IMR-90 (cell line): Measurements from ENCODE around the gene ACOX2. TPM values are rescaled to one million over a fixed set of nuclear protein-coding genes. Genes with fewer than 3 reads are reported as not detected.

Experiments used
- ATAC-seq: fragments of 200-7000 bp; cut with Tn5 transposase; 2 replicates; pipeline ENCODE4 v1.9.1; 2020; ENCODE audit warnings: low read depth, mild to moderate bottlenecking, moderate library complexity
- BruUV-seq: library from RNA; stranded (reverse); fragments of 400-500 nt; replicated peaks from 2 replicates; lab custom pipeline; 2021; lab: Mats Ljungman, UMichigan
- CTCF ChIA-PET: fragments of 300-600 bp; formaldehyde crosslinking; extraction: SDS; loops from one replicate; lab custom pipeline; 2021; ENCODE audit warnings: antibody characterized with exemption; lab: Yijun Ruan, JAX
- POLR2A ChIA-PET: fragments of 300-600 bp; sonication (Branson Sonifier 250); formaldehyde crosslinking; loops from one replicate; lab custom pipeline; 2022; ENCODE audit warnings: antibody characterized with exemption; ENCODE audit not compliant: unreplicated experiment; lab: Charles Lee
- DNase-seq: peaks from one replicate; pipeline ENCODE4 v3.0.0; 2013
- H2AFZ ChIP-seq: replicated peaks from 2 replicates; pipeline ENCODE3; 2013; ENCODE audit warnings: low read length, mild to moderate bottlenecking; ENCODE audit not compliant: poor library complexity
- H2AK5ac ChIP-seq: 2 replicates; pipeline ENCODE4 v1.6.1; 2013; ENCODE audit warnings: low read depth, low read length, inconsistent platforms
- H2AK9ac ChIP-seq: replicated peaks from 2 replicates; pipeline ENCODE3; 2013; ENCODE audit warnings: mild to moderate bottlenecking, low read depth, low read length, moderate library complexity; ENCODE audit not compliant: poor library complexity
- H2BK120ac ChIP-seq: 2 replicates; pipeline ENCODE4 v1.6.1; 2013; ENCODE audit warnings: low read depth, low read length, inconsistent platforms
- H2BK15ac ChIP-seq: 3 replicates; pipeline ENCODE4 v1.6.1; 2013; ENCODE audit warnings: low read depth, low read length, inconsistent platforms
- H2BK20ac ChIP-seq: 2 replicates; pipeline ENCODE4 v1.6.1; 2013; ENCODE audit warnings: low read depth, mild to moderate bottlenecking, inconsistent platforms, low read length, moderate library complexity
- H2BK5ac ChIP-seq: 2 replicates; pipeline ENCODE4 v1.6.1; 2013; ENCODE audit warnings: mild to moderate bottlenecking, low read depth, low read length, inconsistent platforms; ENCODE audit not compliant: poor library complexity, severe bottlenecking
- H3K14ac ChIP-seq: replicated peaks from 2 replicates; pipeline ENCODE4 v1.6.1; 2013; ENCODE audit warnings: low read depth, low read length, inconsistent platforms
- H3K18ac ChIP-seq: 2 replicates; pipeline ENCODE4 v1.6.1; 2013; ENCODE audit warnings: low read depth, low read length, control low read depth
- H3K23ac ChIP-seq: 2 replicates; pipeline ENCODE4 v1.6.1; 2013; ENCODE audit warnings: low read depth, low read length, inconsistent platforms
- H3K27ac ChIP-seq: 2 replicates; pipeline ENCODE4 v1.5.1; 2013; ENCODE audit warnings: mild to moderate bottlenecking, control low read depth, low read length; ENCODE audit not compliant: insufficient read depth
- H3K27me3 ChIP-seq: 2 replicates; pipeline ENCODE4 v1.6.1; 2013; ENCODE audit warnings: low read length; ENCODE audit not compliant: control insufficient read depth, insufficient read depth
- H3K36me3 ChIP-seq: 2 replicates; pipeline ENCODE4 v1.6.1; 2013; ENCODE audit warnings: low read length, mixed read lengths; ENCODE audit not compliant: control insufficient read depth, insufficient read depth
- H3K4ac ChIP-seq: 2 replicates; pipeline ENCODE4 v1.6.1; 2013; ENCODE audit warnings: low read depth, low read length, inconsistent platforms
- H3K4me1 ChIP-seq: 2 replicates; pipeline ENCODE4 v1.6.1; 2013; ENCODE audit warnings: low read length, mixed read lengths; ENCODE audit not compliant: control insufficient read depth, insufficient read depth
- H3K4me2 ChIP-seq: 2 replicates; pipeline ENCODE4 v1.6.1; 2013; ENCODE audit warnings: low read depth, mild to moderate bottlenecking, control low read depth, low read length, moderate library complexity
- H3K4me3 ChIP-seq: 2 replicates; pipeline ENCODE4 v1.5.1; 2013; ENCODE audit warnings: low read depth, mild to moderate bottlenecking, control low read depth, low read length, moderate library complexity; ENCODE audit not compliant: insufficient read depth
- H3K56ac ChIP-seq: 2 replicates; pipeline ENCODE4 v1.6.1; 2013; ENCODE audit warnings: low read length, inconsistent platforms; ENCODE audit not compliant: insufficient read depth; ENCODE audit errors: extremely low read depth
- H3K79me1 ChIP-seq, 2 experiments: 2 replicates each; pipeline ENCODE4 v1.6.1; 2013; ENCODE audit warnings: low read length in 2 of 2, inconsistent platforms in 1 of 2, low read depth in 1 of 2
- H3K9ac ChIP-seq: 2 replicates; pipeline ENCODE4 v1.6.1; 2013; ENCODE audit warnings: low read depth, low read length, control low read depth
- H3K9me1 ChIP-seq: 2 replicates; pipeline ENCODE4 v1.6.1; 2013; ENCODE audit warnings: low read length, inconsistent platforms; ENCODE audit not compliant: insufficient read depth
- H3K9me3 ChIP-seq: 2 replicates; pipeline ENCODE4 v1.6.1; 2013; ENCODE audit warnings: low read length; ENCODE audit not compliant: control insufficient read depth, insufficient read depth
- H4K20me1 ChIP-seq: 2 replicates; pipeline ENCODE4 v1.6.1; 2013; ENCODE audit warnings: low read length, inconsistent platforms; ENCODE audit not compliant: insufficient read depth
- H4K5ac ChIP-seq: 2 replicates; pipeline ENCODE4 v1.6.1; 2013; ENCODE audit warnings: mild to moderate bottlenecking, low read depth, low read length, control low read depth
- H4K8ac ChIP-seq, 2 experiments: 2 replicates each; pipeline ENCODE4 v1.6.1; 2013; ENCODE audit warnings: low read depth in 2 of 2, low read length in 2 of 2, control low read depth in 1 of 2, inconsistent platforms in 1 of 2
- H4K91ac ChIP-seq: 2 replicates; pipeline ENCODE4 v1.6.1; 2013; ENCODE audit warnings: low read depth, low read length, inconsistent platforms; ENCODE audit not compliant: insufficient read depth
- BHLHE40 ChIP-seq: fragments of 150-350 bp; IDR thresholded peaks from 2 replicates; pipeline ENCODE4 v1.6.1; 2016; ENCODE audit warnings: mild to moderate bottlenecking, low read depth, low read length
- CEBPB ChIP-seq: IDR thresholded peaks from 2 replicates; pipeline ENCODE4 v1.6.1; 2012; ENCODE audit warnings: low read depth, low read length, improper control_type of control experiment
- ELK1 ChIP-seq: fragments of 150-350 bp; IDR thresholded peaks from 2 replicates; pipeline ENCODE4 v1.6.1; 2016; ENCODE audit warnings: low read depth, mild to moderate bottlenecking, low read length, moderate library complexity, borderline replicate concordance
- FOS ChIP-seq: fragments of 150-350 bp; IDR thresholded peaks from 2 replicates; pipeline ENCODE4 v1.6.1; 2016; ENCODE audit warnings: low read depth, low read length
- RCOR1 ChIP-seq: IDR thresholded peaks from 2 replicates; pipeline ENCODE4 v1.6.1; 2012; ENCODE audit warnings: mild to moderate bottlenecking, low read length, improper control_type of control experiment; ENCODE audit not compliant: insufficient replicate concordance
- USF2 ChIP-seq: fragments of 150-350 bp; IDR thresholded peaks from 2 replicates; pipeline ENCODE4 v1.6.1; 2017; ENCODE audit warnings: mild to moderate bottlenecking, antibody characterized with exemption, low read length, low read depth
- WGBS, 2 experiments: methylation state at CpG; one replicate each; pipeline versions ENCODE4 v1.1.5 to v1.1.7; 2013; ENCODE audit warnings: missing lambda C conversion rate in 2 of 2; ENCODE audit not compliant: insufficient read length in 1 of 2; ENCODE audit errors: extremely low coverage in 2 of 2; 5-methylcytosine and 5-hydroxymethylcytosine counted together
- dilution Hi-C: fragments of 300-500 bp; cut with HindIII; formaldehyde crosslinking; loops from one replicate; pipeline ENCODE4 v1.14.3; 2018; ENCODE audit warnings: low sequenced_read_pairs; ENCODE audit not compliant: unreplicated experiment
- in situ Hi-C: fragments of 300-500 bp; cut with MboI; formaldehyde crosslinking; loops from 3 replicates; pipeline ENCODE4 v1.14.3; 2019; ENCODE audit warnings: low sequenced_read_pairs, inconsistent platforms, mixed read lengths
- intact Hi-C: fragments of 100-400 bp; cut with micrococcal nuclease; formaldehyde crosslinking; loops from 2 replicates; pipeline ENCODE4 v1.10.0; 2022
- polyA plus RNA-seq, 3 experiments: library from polyadenylated mRNA; depleted of rRNA; stranded (reverse); fragments of >200 nt; gene quantifications; 2 replicates each; pipeline ENCODE4 v1.2.3, GENCODE V29; 2012; ENCODE audit warnings: low replicate concordance in 1 of 3
- total RNA-seq: library from RNA; depleted of rRNA; stranded (reverse); fragments of >200 nt; gene quantifications from 2 replicates; pipeline ENCODE4 v1.2.3, GENCODE V29; 2012

ACOX2 gene
- total and polyA plus RNA-seq, 2 of the 4 experiments (the other 2 are of a cell fraction), result 15.6 to 32.9 TPM

GRCh38 chr3:58539626-58540025, 2.6 kb upstream of the ACOX2 start:
- no peak overlapping the region for H4K91ac ChIP-seq
- no peak overlapping the region for H2BK20ac ChIP-seq
- ChIA-PET POLR2A (no interaction called here), CTCF (no interaction called here)
- H3K18ac ChIP-seq, result no peak overlapping the region
- H3K56ac ChIP-seq, result no peak overlapping the region
- H2AK5ac ChIP-seq, result no peak overlapping the region
- DNase-seq, result peak; percentile 19
- intact Hi-C loops (no loop called here), dilution Hi-C loops (no loop called here), in situ Hi-C loops (no loop called here)
- no peak overlapping the region for H2BK120ac ChIP-seq
- H3K23ac ChIP-seq, result no peak overlapping the region
- H4K5ac ChIP-seq, result no peak overlapping the region
- no peak overlapping the region for H2BK15ac ChIP-seq
- H3K4me1 ChIP-seq, result peaks cover 13% of the 10 kb centered on the region
- H2BK5ac ChIP-seq, result no peak overlapping the region
- H3K79me1 ChIP-seq, result no peaks in the 10 kb centered on the region
- WGBS, 2 experiments, result 0% methylated on average over 1 of the region's 10 CpGs; no CpG with 5 or more reads in 1 of the 2 experiments
- no peaks in the 10 kb centered on the region for H3K27me3 ChIP-seq
- no peaks in the 10 kb centered on the region for H3K36me3 ChIP-seq
- H4K20me1 ChIP-seq, result no peaks in the 10 kb centered on the region
- H3K9ac ChIP-seq, result no peak overlapping the region
- H3K9me1 ChIP-seq, result no peaks in the 10 kb centered on the region; the same call in 1 of the 2 replicates
- H3K14ac ChIP-seq, result no peak overlapping the region
- no peak overlapping the region for H3K4me3 ChIP-seq
- no peak overlapping the region for H2AFZ ChIP-seq
- no peak overlapping the region for H3K27ac ChIP-seq
- no TSS peak for BruUV-seq
- H4K8ac ChIP-seq, result no peak overlapping the region
- ATAC-seq, result no peak
- no peaks in the 10 kb centered on the region for H3K9me3 ChIP-seq
- no peak overlapping the region for H3K4ac ChIP-seq
- no peak overlapping the region for H2AK9ac ChIP-seq
- no peak for TF ChIP-seq FOS
- no peak for TF ChIP-seq CEBPB
- no peak for TF ChIP-seq BHLHE40
- no peak for TF ChIP-seq USF2
- TF ChIP-seq RCOR1, result no peak
- TF ChIP-seq ELK1, result no peak
- H3K4me2 ChIP-seq, result no peak overlapping the region
